Measurements from ENCODE around the gene MATN1.

MATN1 gene

GRCh38 chr1:30721812-30722537 lies 1.4 kb downstream of the MATN1 start:
- TF ChIP-seq EZH2phosphoT487 (IDR thresholded peaks at IDR 0.05; ENCODE audit: borderline replicate concordance) (no peak), CTCF (conservative IDR thresholded peaks at IDR 0.05; ENCODE audit: low read length) (no peak; the same call in 1 of the 2 replicates)
- no peaks in the 10 kb centered on the region for H3F3A ChIP-seq (ENCODE audit: low read depth)
- H3K79me2 ChIP-seq (ENCODE audit: insufficient read depth, low read length): no peaks in the 10 kb centered on the region
- no peaks in the 10 kb centered on the region for H3K9me3 ChIP-seq (ENCODE audit: insufficient read depth, low read depth, low read length)
- no peak overlapping the region for H2AFZ ChIP-seq (ENCODE audit: low read length)
- no peaks in the 10 kb centered on the region for H3K27me3 ChIP-seq (ENCODE audit: insufficient read depth, low read length, poor library complexity, severe bottlenecking)
- no peak overlapping the region for H3K4me3 ChIP-seq (ENCODE audit: low read length, poor library complexity, severe bottlenecking)
- no peaks in the 10 kb centered on the region for H3K9me2 ChIP-seq (replicated peaks; ENCODE audit: low read depth, low read length)
- no peaks in the 10 kb centered on the region for H3K36me3 ChIP-seq (ENCODE audit: insufficient read depth, low read length)
- H3K9ac ChIP-seq (ENCODE audit: low read depth, low read length, poor library complexity, severe bottlenecking): no peak overlapping the region
- H3K4me2 ChIP-seq (ENCODE audit: low read depth, low read length, poor library complexity, severe bottlenecking): no peak overlapping the region
- no peaks in the 10 kb centered on the region for H4K20me1 ChIP-seq (ENCODE audit: insufficient read depth, low read length, poor library complexity, severe bottlenecking)
- H3K4me1 ChIP-seq (ENCODE audit: insufficient read depth, low read length, poor library complexity, severe bottlenecking): peaks cover 8% of the 10 kb centered on the region

GRCh38 chr1:30721341-30721793 lies 2.0 kb downstream of the MATN1 start:
- H3K27me3 ChIP-seq (ENCODE audit: insufficient read depth, low read length, poor library complexity, severe bottlenecking): no peaks in the 10 kb centered on the region
- no peak overlapping the region for H2AFZ ChIP-seq (ENCODE audit: low read length)
- no peak overlapping the region for H3K9ac ChIP-seq (ENCODE audit: low read depth, low read length, poor library complexity, severe bottlenecking)
- no peaks in the 10 kb centered on the region for H4K20me1 ChIP-seq (ENCODE audit: insufficient read depth, low read length, poor library complexity, severe bottlenecking)
- H3K9me2 ChIP-seq (replicated peaks; ENCODE audit: low read depth, low read length): no peaks in the 10 kb centered on the region
- H3K4me3 ChIP-seq (ENCODE audit: low read length, poor library complexity, severe bottlenecking): no peak overlapping the region
- peaks cover 8% of the 10 kb centered on the region for H3K4me1 ChIP-seq (ENCODE audit: insufficient read depth, low read length, poor library complexity, severe bottlenecking)
- H3K79me2 ChIP-seq (ENCODE audit: insufficient read depth, low read length): no peaks in the 10 kb centered on the region
- no peaks in the 10 kb centered on the region for H3K9me3 ChIP-seq (ENCODE audit: insufficient read depth, low read depth, low read length)
- no peaks in the 10 kb centered on the region for H3K36me3 ChIP-seq (ENCODE audit: insufficient read depth, low read length)
- H3F3A ChIP-seq (ENCODE audit: low read depth): no peaks in the 10 kb centered on the region
- no peak overlapping the region for H3K4me2 ChIP-seq (ENCODE audit: low read depth, low read length, poor library complexity, severe bottlenecking)
- TF ChIP-seq CTCF (conservative IDR thresholded peaks at IDR 0.05; ENCODE audit: low read length): no peak
- no peak for TF ChIP-seq EZH2phosphoT487 (IDR thresholded peaks at IDR 0.05; ENCODE audit: borderline replicate concordance)

- Histone ChIP-seq H4K20me1 (ENCODE audit: insufficient read depth, low read length, poor library complexity, severe bottlenecking) (no peaks in the 10 kb centered on the region), H3K79me2 (ENCODE audit: insufficient read depth, low read length) (no peaks in the 10 kb centered on the region), H3K4me1 (ENCODE audit: insufficient read depth, low read length, poor library complexity, severe bottlenecking) (peaks cover 8% of the 10 kb centered on the region), H3K9ac (ENCODE audit: low read depth, low read length, poor library complexity, severe bottlenecking) (no peak overlapping the region), H3K27me3 (ENCODE audit: insufficient read depth, low read length, poor library complexity, severe bottlenecking) (no peaks in the 10 kb centered on the region), H3K4me2 (ENCODE audit: low read depth, low read length, poor library complexity, severe bottlenecking) (no peak overlapping the region), H3K9me2 (replicated peaks; ENCODE audit: low read depth, low read length) (no peaks in the 10 kb centered on the region), H2AFZ (ENCODE audit: low read length) (no peak overlapping the region), H3K36me3 (ENCODE audit: insufficient read depth, low read length) (no peaks in the 10 kb centered on the region), H3K4me3 (ENCODE audit: low read length, poor library complexity, severe bottlenecking) (no peak overlapping the region), H3K9me3 (ENCODE audit: insufficient read depth, low read depth, low read length) (peaks cover 3% of the 10 kb centered on the region; the same call in 1 of the 2 replicates), H3F3A (ENCODE audit: low read depth) (no peaks in the 10 kb centered on the region)
- TF ChIP-seq EZH2phosphoT487 (IDR thresholded peaks at IDR 0.05; ENCODE audit: borderline replicate concordance) (no peak), CTCF (conservative IDR thresholded peaks at IDR 0.05; ENCODE audit: low read length) (no peak)
Observed at GRCh38 chr1:30720271-30721223, 2.8 kb downstream of the MATN1 start.

All from Loucy (cell line).